Stimulated activated CD8-positive, alpha-beta memory T cell treated with anti-CD3 and anti-CD28 coated beads, Interleukin-12 subunit alpha, Interleukin-12 subunit beta, amount 100 ng/mL, for 24 hours (primary cell): Measurements from ENCODE around the gene MAML3.

Source experiments
- DNase-seq: peaks from one replicate; pipeline ENCODE4 v3.0.0-alpha.2; 2020; ENCODE audit errors: extremely low read depth

Gene MAML3

GRCh38 chr4:140046016-140046415 is 108.0 kb downstream of the MAML3 start:
- no peak for DNase-seq

GRCh38 chr4:140044337-140044902 is 109.6 kb downstream of the MAML3 start:
- no peak for DNase-seq

GRCh38 chr4:140042634-140043033 is 111.3 kb downstream of the MAML3 start:
- no peak for DNase-seq

- DNase-seq, result no peak
These were observed 115.9 kb downstream of the MAML3 start for GRCh38 chr4:140038031-140038533.

GRCh38 chr4:140037353-140038030 is 116.5 kb downstream of the MAML3 start:
- no peak for DNase-seq

- no peak for DNase-seq
These were observed 122.3 kb downstream of the MAML3 start for GRCh38 chr4:140031706-140032105.

- no peak for DNase-seq
These were observed 122.9 kb downstream of the MAML3 start for GRCh38 chr4:140031061-140031460.

GRCh38 chr4:140028676-140029517 is 125.1 kb downstream of the MAML3 start:
- DNase-seq, result no peak

- no peak for DNase-seq
These were observed 125.9 kb downstream of the MAML3 start for GRCh38 chr4:140028101-140028500.

- DNase-seq, result no peak
These were observed 126.9 kb downstream of the MAML3 start for GRCh38 chr4:140027101-140027500.

GRCh38 chr4:140025470-140025869 is 128.5 kb downstream of the MAML3 start:
- no peak for DNase-seq

- DNase-seq, result no peak
These were observed 133.3 kb downstream of the MAML3 start for GRCh38 chr4:140020457-140021361.

GRCh38 chr4:140019619-140020347 is 134.2 kb downstream of the MAML3 start:
- DNase-seq, result no peak

- no peak for DNase-seq
These were observed 134.9 kb downstream of the MAML3 start for GRCh38 chr4:140018931-140019618.

GRCh38 chr4:140014284-140014683 is 139.7 kb downstream of the MAML3 start:
- no peak for DNase-seq

GRCh38 chr4:140012688-140013486 is 141.1 kb downstream of the MAML3 start:
- DNase-seq, result peak; percentile 2

GRCh38 chr4:140005699-140006098 is 148.3 kb downstream of the MAML3 start:
- no peak for DNase-seq

- no peak for DNase-seq
These were observed 148.9 kb downstream of the MAML3 start for GRCh38 chr4:140004922-140005627.

GRCh38 chr4:140004549-140004895 is 149.5 kb downstream of the MAML3 start:
- no peak for DNase-seq
